ENCODE measurements around the gene EML1.

The EML1 gene

GRCh38 chr14:99918781-99919180 lies 125.6 kb downstream of the EML1 start:
- Histone ChIP-seq H3K9ac (ENCODE audit: low read length) (no peak overlapping the region), H3K79me1 (ENCODE audit: low read length) (no peaks in the 10 kb centered on the region), H3K79me2 (ENCODE audit: control insufficient read depth, insufficient read depth, low read length) (no peaks in the 10 kb centered on the region), H4K8ac (ENCODE audit: low read depth, low read length) (no peak overlapping the region), H3K27ac (ENCODE audit: low read depth, low read length) (no peak overlapping the region), H3K56ac (ENCODE audit: low read length) (no peak overlapping the region), H2BK120ac (ENCODE audit: low read depth, low read length) (no peak overlapping the region), H3K4me3 (ENCODE audit: low read length) (no peak overlapping the region), H4K5ac (ENCODE audit: low read length) (no peak overlapping the region), H3K23ac (ENCODE audit: low read length) (no peak overlapping the region), H3K18ac (ENCODE audit: low read length) (no peak overlapping the region), H3K27me3 (ENCODE audit: insufficient read depth, low read length, poor library complexity) (no peaks in the 10 kb centered on the region), H3K4me1 (ENCODE audit: control insufficient read depth, low read depth, low read length) (no peaks in the 10 kb centered on the region), H2BK15ac (replicated peaks; ENCODE audit: low read depth) (no peak overlapping the region), H2AK5ac (ENCODE audit: low read length) (no peak overlapping the region), H2BK5ac (ENCODE audit: low read length) (no peak overlapping the region), H3K36me3 (ENCODE audit: control insufficient read depth, insufficient read depth, low read length) (no peaks in the 10 kb centered on the region), H3K4me2 (ENCODE audit: low read length) (no peak overlapping the region), H3K4ac (ENCODE audit: low read depth, low read length) (no peak overlapping the region)
- DNase-seq = no peak
- no CpG with 5 or more reads among the region's 6 CpGs for WGBS (ENCODE audit: extremely low coverage, insufficient coverage, low lambda C conversion rate)

GRCh38 chr14:99921425-99921824 lies 128.2 kb downstream of the EML1 start:
- Histone ChIP-seq H3K4ac (ENCODE audit: low read depth, low read length) (no peak overlapping the region), H3K4me3 (ENCODE audit: low read length) (no peak overlapping the region), H2AK5ac (ENCODE audit: low read length) (no peak overlapping the region), H3K18ac (ENCODE audit: low read length) (no peak overlapping the region), H2BK15ac (replicated peaks; ENCODE audit: low read depth) (no peak overlapping the region), H3K4me2 (ENCODE audit: low read length) (no peak overlapping the region), H4K5ac (ENCODE audit: low read length) (no peak overlapping the region), H3K79me2 (ENCODE audit: control insufficient read depth, insufficient read depth, low read length) (no peaks in the 10 kb centered on the region), H2BK120ac (ENCODE audit: low read depth, low read length) (no peak overlapping the region), H3K4me1 (ENCODE audit: control insufficient read depth, low read depth, low read length) (no peaks in the 10 kb centered on the region), H2BK5ac (ENCODE audit: low read length) (no peak overlapping the region), H3K56ac (ENCODE audit: low read length) (no peak overlapping the region), H3K27ac (ENCODE audit: low read depth, low read length) (no peak overlapping the region), H4K8ac (ENCODE audit: low read depth, low read length) (no peak overlapping the region), H3K79me1 (ENCODE audit: low read length) (no peaks in the 10 kb centered on the region), H3K27me3 (ENCODE audit: insufficient read depth, low read length, poor library complexity) (no peaks in the 10 kb centered on the region), H3K36me3 (ENCODE audit: control insufficient read depth, insufficient read depth, low read length) (no peaks in the 10 kb centered on the region), H3K9ac (ENCODE audit: low read length) (no peak overlapping the region), H3K23ac (ENCODE audit: low read length) (no peak overlapping the region)
- WGBS (ENCODE audit: extremely low coverage, insufficient coverage, low lambda C conversion rate) = no CpG with 5 or more reads among the region's 4 CpGs
- no peak for DNase-seq

DNA sequence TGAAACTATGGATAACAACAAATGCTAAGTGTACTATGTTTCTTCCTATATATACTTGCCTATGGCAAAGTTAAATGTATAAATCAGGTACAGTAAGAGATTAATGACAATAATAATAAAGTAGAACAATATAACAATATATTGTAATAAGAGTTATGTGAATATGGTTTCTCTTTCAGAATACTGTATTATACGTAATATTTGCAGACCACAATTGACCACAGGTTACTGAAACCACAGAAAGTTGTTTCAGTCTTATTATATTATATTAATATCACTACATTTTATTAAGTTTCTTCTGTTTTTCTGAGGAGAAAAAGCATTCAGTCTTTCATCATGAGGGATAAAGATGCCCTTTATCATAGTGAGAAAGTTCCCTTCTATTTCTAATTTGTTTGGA lies 131.2 kb downstream of the EML1 start:
- WGBS (ENCODE audit: extremely low coverage, insufficient coverage, low lambda C conversion rate) = no CpG with 5 or more reads among the region's 1 CpG
- H3K79me1 ChIP-seq (ENCODE audit: low read length) = no peaks in the 10 kb centered on the region

DNA sequence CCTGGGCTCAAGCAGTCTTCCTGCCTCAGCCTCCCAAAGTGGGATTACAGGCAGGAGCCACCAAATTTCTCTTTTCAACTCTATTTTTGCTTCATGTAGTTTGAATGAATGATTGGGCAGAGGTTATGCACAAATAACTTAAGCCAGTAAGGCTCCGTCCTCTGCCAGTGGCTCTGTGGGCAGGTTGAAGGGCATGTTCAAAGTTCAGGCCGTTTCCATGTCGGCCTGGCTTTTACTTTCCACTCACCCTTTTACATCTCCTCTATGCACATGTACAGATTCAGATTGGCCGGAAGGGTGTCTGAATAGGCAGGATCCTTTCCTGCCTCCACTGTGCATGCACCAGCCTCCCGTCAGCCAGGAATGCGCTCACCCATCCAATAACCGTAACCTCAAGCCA lies 132.3 kb downstream of the EML1 start:
- H2BK5ac ChIP-seq (ENCODE audit: low read length) = no peak overlapping the region
- no peak overlapping the region for H2AK5ac ChIP-seq (ENCODE audit: low read length)
- H3K4me3 ChIP-seq (ENCODE audit: low read length) = no peak overlapping the region
- H3K9ac ChIP-seq (ENCODE audit: low read length) = no peak overlapping the region
- H2BK120ac ChIP-seq (ENCODE audit: low read depth, low read length) = no peak overlapping the region
- WGBS (ENCODE audit: extremely low coverage, insufficient coverage, low lambda C conversion rate) = no CpG with 5 or more reads among the region's 7 CpGs
- H3K4me1 ChIP-seq (ENCODE audit: control insufficient read depth, low read depth, low read length) = no peaks in the 10 kb centered on the region
- H2BK15ac ChIP-seq (replicated peaks; ENCODE audit: low read depth) = no peak overlapping the region
- no peaks in the 10 kb centered on the region for H3K79me1 ChIP-seq (ENCODE audit: low read length)
- H3K56ac ChIP-seq (ENCODE audit: low read length) = no peak overlapping the region
- DNase-seq = no peak
- no peaks in the 10 kb centered on the region for H3K36me3 ChIP-seq (ENCODE audit: control insufficient read depth, insufficient read depth, low read length)
- no peak overlapping the region for H3K23ac ChIP-seq (ENCODE audit: low read length)
- H4K5ac ChIP-seq (ENCODE audit: low read length) = no peak overlapping the region
- H3K79me2 ChIP-seq (ENCODE audit: control insufficient read depth, insufficient read depth, low read length) = no peaks in the 10 kb centered on the region
- no peak overlapping the region for H3K4me2 ChIP-seq (ENCODE audit: low read length)
- H3K27me3 ChIP-seq (ENCODE audit: insufficient read depth, low read length, poor library complexity) = no peaks in the 10 kb centered on the region
- H3K4ac ChIP-seq (ENCODE audit: low read depth, low read length) = no peak overlapping the region
- no peak overlapping the region for H3K18ac ChIP-seq (ENCODE audit: low read length)
- no peak overlapping the region for H4K8ac ChIP-seq (ENCODE audit: low read depth, low read length)
- no peak overlapping the region for H3K27ac ChIP-seq (ENCODE audit: low read depth, low read length)

More for the DNA sequence above, 131.2 kb downstream of the EML1 start:
- Histone ChIP-seq H3K18ac (ENCODE audit: low read length) (no peak overlapping the region), H3K4ac (ENCODE audit: low read depth, low read length) (no peak overlapping the region), H3K9ac (ENCODE audit: low read length) (no peak overlapping the region), H3K27ac (ENCODE audit: low read depth, low read length) (no peak overlapping the region), H4K5ac (ENCODE audit: low read length) (no peak overlapping the region), H2BK120ac (ENCODE audit: low read depth, low read length) (no peak overlapping the region), H3K4me2 (ENCODE audit: low read length) (no peak overlapping the region), H2AK5ac (ENCODE audit: low read length) (no peak overlapping the region), H2BK5ac (ENCODE audit: low read length) (no peak overlapping the region), H3K79me2 (ENCODE audit: control insufficient read depth, insufficient read depth, low read length) (no peaks in the 10 kb centered on the region), H3K27me3 (ENCODE audit: insufficient read depth, low read length, poor library complexity) (no peaks in the 10 kb centered on the region), H3K4me3 (ENCODE audit: low read length) (no peak overlapping the region), H3K4me1 (ENCODE audit: control insufficient read depth, low read depth, low read length) (no peaks in the 10 kb centered on the region), H3K36me3 (ENCODE audit: control insufficient read depth, insufficient read depth, low read length) (no peaks in the 10 kb centered on the region), H3K56ac (ENCODE audit: low read length) (no peak overlapping the region), H3K23ac (ENCODE audit: low read length) (no peak overlapping the region), H2BK15ac (replicated peaks; ENCODE audit: low read depth) (no peak overlapping the region), H4K8ac (ENCODE audit: low read depth, low read length) (no peak overlapping the region)
- DNase-seq = no peak

GRCh38 chr14:99928963-99929362 lies 135.8 kb downstream of the EML1 start:
- H3K4me3 ChIP-seq (ENCODE audit: low read length) = no peak overlapping the region

GRCh38 chr14:99929601-99930000 lies 136.4 kb downstream of the EML1 start:
- WGBS (ENCODE audit: extremely low coverage, insufficient coverage, low lambda C conversion rate) = no CpG with 5 or more reads among the region's 6 CpGs
- Histone ChIP-seq H2BK5ac (ENCODE audit: low read length) (no peak overlapping the region), H3K27ac (ENCODE audit: low read depth, low read length) (no peak overlapping the region), H3K23ac (ENCODE audit: low read length) (no peak overlapping the region), H4K8ac (ENCODE audit: low read depth, low read length) (no peak overlapping the region), H2AK5ac (ENCODE audit: low read length) (no peak overlapping the region), H3K56ac (ENCODE audit: low read length) (no peak overlapping the region), H3K4ac (ENCODE audit: low read depth, low read length) (no peak overlapping the region), H3K4me1 (ENCODE audit: control insufficient read depth, low read depth, low read length) (no peaks in the 10 kb centered on the region), H3K36me3 (ENCODE audit: control insufficient read depth, insufficient read depth, low read length) (no peaks in the 10 kb centered on the region), H2BK15ac (replicated peaks; ENCODE audit: low read depth) (no peak overlapping the region), H2BK120ac (ENCODE audit: low read depth, low read length) (no peak overlapping the region), H3K79me2 (ENCODE audit: control insufficient read depth, insufficient read depth, low read length) (no peaks in the 10 kb centered on the region), H3K27me3 (ENCODE audit: insufficient read depth, low read length, poor library complexity) (no peaks in the 10 kb centered on the region), H3K4me2 (ENCODE audit: low read length) (no peak overlapping the region), H3K9ac (ENCODE audit: low read length) (no peak overlapping the region), H3K4me3 (ENCODE audit: low read length) (no peak overlapping the region), H4K5ac (ENCODE audit: low read length) (no peak overlapping the region), H3K79me1 (ENCODE audit: low read length) (no peaks in the 10 kb centered on the region), H3K18ac (ENCODE audit: low read length) (no peak overlapping the region)
- no peak for DNase-seq

More at GRCh38 chr14:99928963-99929362, 135.8 kb downstream of the EML1 start:
- no peak overlapping the region for H3K9ac ChIP-seq (ENCODE audit: low read length)
- no peak for DNase-seq
- H3K23ac ChIP-seq (ENCODE audit: low read length) = no peak overlapping the region
- no peaks in the 10 kb centered on the region for H3K36me3 ChIP-seq (ENCODE audit: control insufficient read depth, insufficient read depth, low read length)
- H3K56ac ChIP-seq (ENCODE audit: low read length) = no peak overlapping the region
- no peaks in the 10 kb centered on the region for H3K4me1 ChIP-seq (ENCODE audit: control insufficient read depth, low read depth, low read length)
- no peak overlapping the region for H2BK5ac ChIP-seq (ENCODE audit: low read length)
- no CpG with 5 or more reads among the region's 5 CpGs for WGBS (ENCODE audit: extremely low coverage, insufficient coverage, low lambda C conversion rate)
- no peak overlapping the region for H2BK15ac ChIP-seq (replicated peaks; ENCODE audit: low read depth)
- H3K4me2 ChIP-seq (ENCODE audit: low read length) = no peak overlapping the region
- no peak overlapping the region for H2BK120ac ChIP-seq (ENCODE audit: low read depth, low read length)
- H3K79me2 ChIP-seq (ENCODE audit: control insufficient read depth, insufficient read depth, low read length) = no peaks in the 10 kb centered on the region
- no peak overlapping the region for H3K18ac ChIP-seq (ENCODE audit: low read length)
- no peak overlapping the region for H3K4ac ChIP-seq (ENCODE audit: low read depth, low read length)
- no peak overlapping the region for H3K27ac ChIP-seq (ENCODE audit: low read depth, low read length)
- no peaks in the 10 kb centered on the region for H3K27me3 ChIP-seq (ENCODE audit: insufficient read depth, low read length, poor library complexity)
- no peaks in the 10 kb centered on the region for H3K79me1 ChIP-seq (ENCODE audit: low read length)
- H4K5ac ChIP-seq (ENCODE audit: low read length) = no peak overlapping the region
- no peak overlapping the region for H4K8ac ChIP-seq (ENCODE audit: low read depth, low read length)
- H2AK5ac ChIP-seq (ENCODE audit: low read length) = no peak overlapping the region
